Duodenal mucosa (tissue), 2 donors: ENCODE data around the gene CTTN.
"Not testable (repeated sequence)": the region's sequence is repeated elsewhere in the genome, so short reads cannot be mapped to it uniquely, and the experiment has no call there.

ENCODE experiments used
- H3K27ac ChIP-seq: one replicate; pipeline ENCODE4 v1.7.0; 2013; ENCODE audit warnings: low read depth, low read length
- H3K27me3 ChIP-seq, 2 donors: one replicate each; pipeline ENCODE4 v1.7.0; 2013; ENCODE audit warnings: low read length in 2 of 2, control low read depth in 1 of 2; ENCODE audit not compliant: insufficient read depth in 2 of 2, control insufficient read depth in 1 of 2
- H3K36me3 ChIP-seq, 2 donors: one replicate each; pipeline ENCODE4 v1.7.0; 2013; ENCODE audit warnings: low read length in 2 of 2, control low read depth in 1 of 2; ENCODE audit not compliant: insufficient read depth in 2 of 2, control insufficient read depth in 1 of 2
- H3K4me1 ChIP-seq, 2 donors: one replicate each; pipeline ENCODE4 v1.7.0; 2013; ENCODE audit warnings: low read length in 2 of 2, control low read depth in 1 of 2; ENCODE audit not compliant: insufficient read depth in 2 of 2, control insufficient read depth in 1 of 2
- H3K4me3 ChIP-seq, 2 donors: one replicate each; pipeline ENCODE4 v1.7.0; 2013; ENCODE audit warnings: low read length in 2 of 2, low read depth in 1 of 2
- H3K9ac ChIP-seq, 2 donors: one replicate each; pipeline ENCODE4 v1.7.0; 2013; ENCODE audit warnings: low read length in 2 of 2, low read depth in 1 of 2
- H3K9me3 ChIP-seq, 2 donors: one replicate each; pipeline ENCODE4 v1.7.0; 2013; ENCODE audit warnings: low read length in 2 of 2, control low read depth in 1 of 2; ENCODE audit not compliant: control insufficient read depth in 1 of 2

Gene CTTN

GRCh38 chr11:70378506-70379134, 19.7 kb upstream of the CTTN start:
- Histone ChIP-seq H3K4me3 (no peak overlapping the region), H3K9ac (no peak overlapping the region), H3K27ac (no peak overlapping the region), H3K9me3 (no peaks in the 10 kb centered on the region), H3K4me1 (no peaks in the 10 kb centered on the region), H3K36me3 (peaks cover 39 to 76% of the 10 kb centered on the region in 2 donors), H3K27me3 (no peaks in the 10 kb centered on the region)

DNA sequence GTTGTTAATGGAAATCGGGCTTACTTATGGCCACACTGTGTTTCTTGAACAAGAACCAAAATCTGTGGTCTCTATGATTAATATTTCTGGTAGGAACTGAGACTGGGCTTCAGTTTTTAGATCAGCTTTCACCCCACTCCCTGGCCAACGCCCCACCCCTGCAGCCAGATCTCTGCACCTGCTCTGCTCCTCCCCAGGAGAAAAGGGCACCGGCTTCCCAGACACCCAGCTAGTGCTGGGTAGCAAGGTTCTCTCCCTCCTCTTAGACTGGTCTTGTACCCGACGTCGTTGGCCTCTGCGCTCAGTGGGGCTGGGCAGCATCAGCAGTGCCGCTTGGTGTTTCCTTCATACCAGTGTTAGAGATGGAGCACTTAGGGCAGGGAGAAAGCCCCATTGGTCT, 17.0 kb upstream of the CTTN start:
- H3K9me3 ChIP-seq = no peaks in the 10 kb centered on the region
- no peak overlapping the region for H3K27ac ChIP-seq
- no peak overlapping the region for H3K4me3 ChIP-seq
- H3K9ac ChIP-seq = no peak overlapping the region
- H3K27me3 ChIP-seq = no peaks in the 10 kb centered on the region
- no peaks in the 10 kb centered on the region for H3K4me1 ChIP-seq
- peaks cover 32 to 60% of the 10 kb centered on the region in 2 donors for H3K36me3 ChIP-seq

GRCh38 chr11:70381872-70382861, 16.2 kb upstream of the CTTN start:
- peaks cover 25 to 53% of the 10 kb centered on the region in 2 donors for H3K36me3 ChIP-seq
- H3K9ac ChIP-seq = no peak overlapping the region
- no peaks in the 10 kb centered on the region for H3K27me3 ChIP-seq
- H3K27ac ChIP-seq = no peak overlapping the region
- no peaks in the 10 kb centered on the region for H3K4me1 ChIP-seq
- no peaks in the 10 kb centered on the region for H3K9me3 ChIP-seq
- no peak overlapping the region for H3K4me3 ChIP-seq

DNA sequence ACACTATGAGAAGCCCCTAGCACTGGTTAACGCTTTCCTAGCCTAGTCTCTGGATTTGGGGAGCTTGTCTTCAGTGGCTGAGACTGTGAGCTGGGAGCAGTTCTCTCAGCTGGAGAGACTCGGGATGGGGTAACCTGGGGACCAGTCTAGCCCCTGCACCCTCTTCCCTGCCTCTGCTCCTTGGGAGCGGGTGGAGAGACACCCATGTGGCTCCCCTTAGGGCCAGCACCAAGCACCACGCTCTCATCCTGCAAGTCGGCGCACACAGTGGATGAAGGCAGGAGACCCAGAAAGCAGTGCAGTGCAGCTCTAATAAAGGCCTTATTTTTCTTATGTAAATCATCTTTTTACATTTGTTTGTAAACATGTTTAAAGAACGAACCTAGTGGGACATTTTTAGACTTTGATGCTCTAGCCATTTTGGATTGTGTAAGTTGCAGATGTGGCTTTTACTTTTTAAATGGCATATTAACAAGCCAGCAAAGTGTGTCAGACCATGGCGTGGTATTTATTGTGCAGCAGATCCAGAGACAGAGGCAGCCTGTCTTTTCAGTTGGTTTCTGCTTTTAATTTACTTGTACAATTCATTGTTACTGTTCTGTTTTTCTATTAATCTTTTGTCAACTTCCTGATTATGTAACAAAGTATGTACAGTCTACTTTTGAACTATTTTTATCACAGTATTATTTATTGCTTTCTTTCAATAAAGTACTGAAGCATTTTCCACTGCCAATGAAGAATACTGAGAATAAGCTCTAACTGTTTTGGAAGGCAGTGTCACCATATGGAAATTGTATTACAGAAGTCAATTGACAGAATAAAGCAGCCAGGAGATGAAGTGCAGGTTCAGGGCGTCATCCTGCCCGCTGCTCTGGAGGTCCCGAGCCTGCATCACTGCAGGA, 14.4 kb upstream of the CTTN start:
- no peak overlapping the region for H3K27ac ChIP-seq
- no peak overlapping the region for H3K9ac ChIP-seq
- H3K9me3 ChIP-seq = no peaks in the 10 kb centered on the region
- H3K4me3 ChIP-seq = no peak overlapping the region
- no peaks in the 10 kb centered on the region for H3K27me3 ChIP-seq
- no peaks in the 10 kb centered on the region for H3K4me1 ChIP-seq
- H3K36me3 ChIP-seq = peaks cover 15 to 37% of the 10 kb centered on the region in 2 donors

DNA sequence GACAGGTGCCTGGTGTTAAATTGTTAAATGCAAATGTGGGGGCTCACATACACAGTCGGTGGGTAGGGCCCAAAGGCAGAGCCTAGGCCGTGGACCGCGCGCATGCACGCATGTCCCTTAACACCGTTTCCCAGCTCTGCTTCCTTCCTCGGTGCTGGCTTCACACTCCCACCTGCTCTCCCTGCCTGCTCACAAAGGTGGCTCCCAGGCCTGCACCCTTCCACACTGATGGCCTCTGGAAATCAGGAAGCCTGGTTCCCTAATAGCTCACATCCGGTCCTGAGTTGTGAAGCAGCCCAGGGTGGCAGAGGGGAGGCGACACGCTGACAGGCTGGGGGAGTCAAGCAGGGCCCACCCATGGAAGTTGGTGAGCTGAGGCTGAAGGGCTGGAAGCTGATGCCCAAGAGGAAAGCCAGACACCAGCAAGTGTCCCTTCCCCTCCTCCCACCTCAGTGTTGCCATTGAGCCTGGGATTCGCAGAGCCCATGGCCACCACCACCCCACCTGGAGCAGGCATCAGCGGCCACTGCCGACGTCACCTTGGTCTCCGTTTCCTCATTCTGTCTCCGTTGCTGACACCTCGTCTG, 13.7 kb upstream of the CTTN start:
- H3K4me3 ChIP-seq = no peak overlapping the region
- no peak overlapping the region for H3K9ac ChIP-seq
- no peaks in the 10 kb centered on the region for H3K9me3 ChIP-seq
- no peak overlapping the region for H3K27ac ChIP-seq
- no peaks in the 10 kb centered on the region for H3K4me1 ChIP-seq
- no peaks in the 10 kb centered on the region for H3K27me3 ChIP-seq
- H3K36me3 ChIP-seq = peaks cover 14 to 35% of the 10 kb centered on the region in 2 donors

DNA sequence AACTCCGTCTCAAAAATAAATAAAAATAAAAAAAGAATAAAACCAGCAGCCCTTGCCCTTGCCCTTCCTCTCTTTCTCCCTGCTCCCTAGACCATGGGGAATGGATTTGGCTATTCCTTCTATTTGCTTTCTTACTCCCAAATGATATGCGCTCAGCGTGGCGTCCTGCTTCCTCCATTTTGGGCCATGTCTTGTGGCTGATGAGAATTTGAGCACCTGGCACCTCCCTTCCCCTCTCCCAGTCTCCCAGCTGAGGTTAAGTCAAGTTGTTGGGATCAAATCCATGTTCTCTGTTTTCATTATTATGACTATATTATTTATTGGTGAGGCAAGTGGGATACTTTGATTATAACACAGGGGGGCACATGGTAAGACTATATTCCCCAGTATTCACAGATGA, 10.8 kb upstream of the CTTN start:
- Histone ChIP-seq H3K4me1 (no peaks in the 10 kb centered on the region), H3K9me3 (no peaks in the 10 kb centered on the region), H3K9ac (no peak overlapping the region), H3K4me3 (no peak overlapping the region), H3K27me3 (no peaks in the 10 kb centered on the region), H3K27ac (no peak overlapping the region), H3K36me3 (peaks cover 8 to 17% of the 10 kb centered on the region in 2 donors)

GRCh38 chr11:70389201-70389600, 9.1 kb upstream of the CTTN start:
- Histone ChIP-seq H3K9me3 (no peaks in the 10 kb centered on the region), H3K27me3 (peaks cover 0 to 6% of the 10 kb centered on the region in 2 donors), H3K4me1 (no peaks in the 10 kb centered on the region), H3K9ac (no peak overlapping the region), H3K4me3 (no peak overlapping the region), H3K27ac (no peak overlapping the region), H3K36me3 (peaks cover 4 to 8% of the 10 kb centered on the region in 2 donors)

- H3K36me3 ChIP-seq, H3K27me3 ChIP-seq, H3K4me3 ChIP-seq, H3K9ac ChIP-seq, H3K27ac ChIP-seq, H3K4me1 ChIP-seq, H3K9me3 ChIP-seq: not testable (repeated sequence)
Observed at GRCh38 chr11:70390882-70391281, 7.4 kb upstream of the CTTN start.

GRCh38 chr11:70394211-70394950, 3.9 kb upstream of the CTTN start:
- H3K9ac ChIP-seq = no peak overlapping the region
- H3K27me3 ChIP-seq = peaks cover 0 to 8% of the 10 kb centered on the region in 2 donors
- H3K4me3 ChIP-seq = no peak overlapping the region
- no peak overlapping the region for H3K27ac ChIP-seq
- H3K36me3 ChIP-seq = no peaks in the 10 kb centered on the region
- H3K9me3 ChIP-seq = no peaks in the 10 kb centered on the region
- peaks cover 10 to 19% of the 10 kb centered on the region in 2 donors for H3K4me1 ChIP-seq
